AG09309 (cell line): Measurements from ENCODE around the gene TCTN1.

Source experiments
- DNase-seq: peaks from one replicate; pipeline ENCODE4 v3.0.0-alpha.2; 2010; ENCODE audit warnings: low read depth
- H3K4me3 ChIP-seq: 2 replicates; pipeline ENCODE4 v1.5.1; 2011; ENCODE audit warnings: mild to moderate bottlenecking, low read depth, low read length, moderate library complexity; ENCODE audit not compliant: control insufficient read depth
- TF ChIP-seq, protein P1 (sequence below): IDR thresholded peaks from 2 replicates; pipeline ENCODE4 v1.5.1; 2011; ENCODE audit warnings: mild to moderate bottlenecking, low read depth, low read length, inconsistent platforms; ENCODE audit not compliant: insufficient read depth, control insufficient read depth; ENCODE audit errors: missing control alignments

TCTN1 gene

DNA sequence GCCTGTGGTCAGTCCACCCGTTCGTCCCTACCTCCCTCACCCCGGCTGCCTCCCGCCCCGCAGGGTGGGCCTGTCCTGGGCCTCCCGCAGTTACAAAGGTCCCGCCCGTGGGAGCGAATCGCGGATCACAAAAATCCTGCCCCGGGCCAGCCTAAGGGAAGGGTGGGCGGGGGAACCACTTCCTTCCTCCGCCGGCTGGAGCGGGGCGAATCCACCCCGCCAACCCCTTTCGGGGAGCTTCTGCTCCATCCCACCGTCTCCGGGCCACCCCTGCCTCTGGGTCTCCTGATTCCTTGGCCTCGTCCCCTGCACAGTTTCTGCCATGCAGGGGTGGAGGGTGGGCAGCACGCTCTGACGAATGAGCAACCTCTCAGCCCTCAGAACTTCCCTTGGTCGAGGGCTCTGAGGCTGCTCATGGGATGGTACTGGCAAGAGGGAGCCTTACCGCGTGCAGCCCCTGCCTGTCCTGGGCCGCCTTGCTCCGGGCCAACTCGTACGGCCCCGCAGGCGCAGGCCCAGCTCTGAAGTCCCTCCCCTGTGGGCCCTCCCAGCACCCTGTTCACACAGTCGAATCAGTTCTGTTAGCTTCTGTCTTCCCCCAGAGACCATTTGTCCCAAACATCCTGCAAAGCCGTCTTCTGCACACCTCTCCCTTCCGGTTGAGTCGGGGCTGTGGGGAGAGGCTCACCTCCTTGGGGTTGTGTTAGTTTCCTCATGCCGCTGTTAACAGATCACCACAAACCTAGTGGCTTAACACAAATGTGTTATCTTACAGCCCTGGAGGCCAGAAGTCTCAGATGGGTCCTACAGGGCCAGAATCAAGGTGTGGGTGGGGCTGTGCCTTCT, 75.6 kb downstream of the TCTN1 start:
- H3K4me3 ChIP-seq = peak overlapping the region; percentile 53
- no peak for DNase-seq
- TF ChIP-seq, protein P1, sequence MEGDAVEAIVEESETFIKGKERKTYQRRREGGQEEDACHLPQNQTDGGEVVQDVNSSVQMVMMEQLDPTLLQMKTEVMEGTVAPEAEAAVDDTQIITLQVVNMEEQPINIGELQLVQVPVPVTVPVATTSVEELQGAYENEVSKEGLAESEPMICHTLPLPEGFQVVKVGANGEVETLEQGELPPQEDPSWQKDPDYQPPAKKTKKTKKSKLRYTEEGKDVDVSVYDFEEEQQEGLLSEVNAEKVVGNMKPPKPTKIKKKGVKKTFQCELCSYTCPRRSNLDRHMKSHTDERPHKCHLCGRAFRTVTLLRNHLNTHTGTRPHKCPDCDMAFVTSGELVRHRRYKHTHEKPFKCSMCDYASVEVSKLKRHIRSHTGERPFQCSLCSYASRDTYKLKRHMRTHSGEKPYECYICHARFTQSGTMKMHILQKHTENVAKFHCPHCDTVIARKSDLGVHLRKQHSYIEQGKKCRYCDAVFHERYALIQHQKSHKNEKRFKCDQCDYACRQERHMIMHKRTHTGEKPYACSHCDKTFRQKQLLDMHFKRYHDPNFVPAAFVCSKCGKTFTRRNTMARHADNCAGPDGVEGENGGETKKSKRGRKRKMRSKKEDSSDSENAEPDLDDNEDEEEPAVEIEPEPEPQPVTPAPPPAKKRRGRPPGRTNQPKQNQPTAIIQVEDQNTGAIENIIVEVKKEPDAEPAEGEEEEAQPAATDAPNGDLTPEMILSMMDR = no peak

DNA sequence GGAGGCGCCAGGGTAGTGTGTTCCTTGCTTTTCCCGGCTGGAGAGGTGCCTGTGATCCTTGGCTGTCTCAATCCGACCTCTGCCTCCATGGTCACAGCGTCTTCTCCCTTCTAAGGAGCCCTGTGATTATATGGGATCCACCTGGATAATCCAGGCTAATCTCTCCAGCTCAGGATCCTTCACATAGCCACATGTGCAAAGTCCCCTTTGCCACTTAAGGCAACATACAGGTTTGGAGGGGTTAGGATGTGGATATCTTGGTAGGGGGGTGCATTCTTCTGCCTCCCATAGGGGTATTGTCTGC, 76.2 kb downstream of the TCTN1 start:
- H3K4me3 ChIP-seq = no peak overlapping the region
- TF ChIP-seq, protein P1 = no peak
- DNase-seq = no peak

GRCh38 chr12:110693731-110694130, 79.8 kb downstream of the TCTN1 start:
- TF ChIP-seq, protein P1 = no peak
- H3K4me3 ChIP-seq = no peak overlapping the region
- DNase-seq = no peak

GRCh38 chr12:110694330-110694901, 80.5 kb downstream of the TCTN1 start:
- TF ChIP-seq, protein P1 = no peak
- DNase-seq = no peak
- H3K4me3 ChIP-seq = no peak overlapping the region

DNA sequence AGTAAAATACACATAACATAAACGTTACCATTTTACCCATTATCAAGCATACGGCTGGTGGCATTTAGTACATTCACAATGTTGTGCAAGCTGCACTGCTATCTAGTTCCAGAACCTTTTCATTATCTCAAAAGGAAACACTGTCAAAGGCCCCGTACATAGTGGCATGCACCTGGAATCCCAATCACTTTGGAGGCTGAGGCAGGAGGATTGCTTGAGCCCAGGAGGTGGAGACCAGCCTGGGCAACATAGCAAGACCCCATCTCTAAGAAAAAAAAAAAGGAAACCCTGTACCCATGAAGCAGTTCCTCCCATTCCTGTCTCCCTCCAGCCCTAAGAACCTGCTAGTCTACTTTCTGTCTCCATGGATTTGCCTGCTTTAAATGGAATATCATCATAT, 82.4 kb downstream of the TCTN1 start:
- no peak for DNase-seq
- TF ChIP-seq, protein P1 = no peak

GRCh38 chr12:110697236-110697635, 83.3 kb downstream of the TCTN1 start:
- H3K4me3 ChIP-seq = no peak overlapping the region
- no peak for DNase-seq
- TF ChIP-seq, protein P1 = no peak

More for the DNA sequence above, 82.4 kb downstream of the TCTN1 start:
- no peak overlapping the region for H3K4me3 ChIP-seq
